HUES64 (cell line): ENCODE data around the gene HBP1.

Source experiments
- H3K27ac ChIP-seq: 2 replicates; pipeline ENCODE4 v1.7.0; 2013; ENCODE audit warnings: low read depth, low read length, inconsistent platforms
- H3K27me3 ChIP-seq: 2 replicates; pipeline ENCODE4 v1.6.1; 2013; ENCODE audit warnings: mild to moderate bottlenecking, low read length; ENCODE audit not compliant: insufficient read depth
- H3K36me3 ChIP-seq: 2 replicates; pipeline ENCODE4 v1.6.1; 2013; ENCODE audit warnings: mild to moderate bottlenecking, low read length; ENCODE audit not compliant: insufficient read depth
- H3K4me1 ChIP-seq: 2 replicates; pipeline ENCODE4 v1.6.1; 2013; ENCODE audit warnings: mild to moderate bottlenecking, low read length, moderate library complexity; ENCODE audit not compliant: insufficient read depth
- H3K4me3 ChIP-seq: 2 replicates; pipeline ENCODE4 v1.5.1; 2013; ENCODE audit warnings: mild to moderate bottlenecking, low read length, moderate library complexity
- H3K9ac ChIP-seq: 2 replicates; pipeline ENCODE4 v1.6.1; 2013; ENCODE audit warnings: mild to moderate bottlenecking, low read depth, low read length
- H3K9me3 ChIP-seq: 2 replicates; pipeline ENCODE4 v1.6.1; 2013; ENCODE audit warnings: low read depth, low read length; ENCODE audit not compliant: insufficient read depth
- WGBS: fragments of 150-250, 120-280 bp; methylation state at CpG from one replicate; pipeline ENCODE4 v1.1.7; 2013; ENCODE audit warnings: missing lambda C conversion rate; 5-methylcytosine and 5-hydroxymethylcytosine counted together

The HBP1 gene

DNA sequence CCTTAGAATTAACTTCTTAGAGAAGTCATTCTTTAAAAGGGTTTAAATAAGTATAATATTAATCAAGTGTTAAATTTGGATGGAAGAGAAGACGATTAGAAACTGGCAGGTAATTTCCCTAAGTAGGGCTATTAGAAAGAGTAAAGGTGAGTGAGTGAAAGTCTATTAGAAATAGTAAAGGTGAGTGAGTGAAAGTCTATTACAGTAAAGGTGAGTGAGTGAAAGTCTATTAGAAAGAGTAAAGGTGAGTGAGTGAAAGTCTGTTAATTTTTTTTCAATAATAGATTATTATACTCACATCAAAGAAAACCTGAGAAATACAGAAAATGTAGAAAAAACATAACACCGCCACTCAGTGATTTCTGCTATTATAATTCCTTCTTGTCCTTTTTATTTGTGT lies 10.8 kb upstream of the HBP1 start:
- Histone ChIP-seq H3K9ac (no peak overlapping the region), H3K27ac (no peak overlapping the region), H3K9me3 (no peaks in the 10 kb centered on the region), H3K36me3 (0 out of 2 replicates have a peak, but pooled peaks cover 11% of the 10 kb centered on the region), H3K4me3 (no peak overlapping the region), H3K27me3 (no peaks in the 10 kb centered on the region), H3K4me1 (no peaks in the 10 kb centered on the region)
- WGBS, result 88% methylated on average over 2 of the region's 2 CpGs

- Histone ChIP-seq H3K9ac (no peak overlapping the region), H3K27ac (no peak overlapping the region), H3K36me3 (0 out of 2 replicates have a peak, but pooled peaks cover 11% of the 10 kb centered on the region), H3K4me3 (no peak overlapping the region), H3K9me3 (no peaks in the 10 kb centered on the region), H3K27me3 (no peaks in the 10 kb centered on the region), H3K4me1 (peaks cover 4% of the 10 kb centered on the region; the same call in 1 of the 2 replicates)
- WGBS, result 94% methylated on average over 2 of the region's 2 CpGs
Observed at GRCh38 chr7:107160389-107160788, 8.4 kb upstream of the HBP1 start.

- H3K27ac ChIP-seq, result no peak overlapping the region
- no peak overlapping the region for H3K9ac ChIP-seq
- WGBS, result 93% methylated on average over 2 of the region's 3 CpGs
- H3K4me1 ChIP-seq, result peaks cover 8% of the 10 kb centered on the region; the same call in 1 of the 2 replicates
- H3K4me3 ChIP-seq, result no peak overlapping the region
- 0 out of 2 replicates have a peak, but pooled peaks cover 11% of the 10 kb centered on the region for H3K36me3 ChIP-seq
- no peaks in the 10 kb centered on the region for H3K9me3 ChIP-seq
- no peaks in the 10 kb centered on the region for H3K27me3 ChIP-seq
Observed at GRCh38 chr7:107161415-107161814, 7.4 kb upstream of the HBP1 start.

DNA sequence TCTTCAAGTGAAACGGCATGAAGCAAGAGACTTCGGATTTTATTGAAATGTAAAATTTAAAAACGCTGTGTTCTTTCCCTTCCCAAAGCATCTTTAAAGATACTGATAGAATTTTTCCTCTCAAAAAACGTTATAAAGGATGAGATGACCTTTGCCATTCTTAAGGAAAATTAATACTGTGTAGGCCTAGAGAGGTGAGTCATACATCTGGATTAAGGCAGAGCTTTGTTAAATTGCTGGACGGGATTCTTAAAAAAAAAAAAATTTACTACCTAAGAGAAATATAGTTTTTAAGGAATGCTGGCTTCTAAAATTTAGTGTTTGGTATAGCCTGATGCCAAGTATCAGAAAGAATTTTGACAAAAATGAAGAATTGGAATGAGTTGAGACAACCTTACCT lies 6.3 kb upstream of the HBP1 start:
- H3K9ac ChIP-seq, result no peak overlapping the region
- WGBS, result 94% methylated on average over 3 of the region's 5 CpGs

DNA sequence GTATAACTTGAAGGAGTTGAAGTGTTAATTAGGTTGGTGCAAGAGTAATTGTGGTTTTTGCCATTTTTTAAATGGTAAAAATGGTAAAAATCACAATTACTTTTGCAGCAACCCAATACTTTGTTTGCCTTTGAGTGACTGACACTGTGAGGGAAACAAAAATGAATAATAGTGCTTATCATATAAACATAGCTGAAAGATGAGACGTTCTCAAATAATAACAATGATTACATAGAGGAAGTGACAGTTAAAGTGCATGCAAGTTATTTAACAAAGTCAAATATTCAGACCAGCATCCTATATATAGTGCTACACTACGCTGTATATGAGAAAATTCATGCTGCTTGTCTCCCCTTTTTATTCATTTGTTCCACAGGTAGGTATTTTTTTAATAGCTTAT lies 4.7 kb upstream of the HBP1 start:
- no peaks in the 10 kb centered on the region for H3K27me3 ChIP-seq
- H3K36me3 ChIP-seq, result 0 out of 2 replicates have a peak, but pooled peaks cover 5% of the 10 kb centered on the region
- H3K9me3 ChIP-seq, result no peaks in the 10 kb centered on the region
- peaks cover 18% of the 10 kb centered on the region; the same call in 1 of the 2 replicates for H3K4me1 ChIP-seq
- WGBS, result no CpG with 5 or more reads among the region's 2 CpGs
- no peak overlapping the region for H3K4me3 ChIP-seq
- H3K9ac ChIP-seq, result no peak overlapping the region
- H3K27ac ChIP-seq, result no peak overlapping the region

More for the DNA sequence above, 6.3 kb upstream of the HBP1 start:
- Histone ChIP-seq H3K9me3 (no peaks in the 10 kb centered on the region), H3K27ac (no peak overlapping the region), H3K4me1 (peaks cover 18% of the 10 kb centered on the region; the same call in 1 of the 2 replicates), H3K4me3 (no peak overlapping the region), H3K36me3 (0 out of 2 replicates have a peak, but pooled peaks cover 5% of the 10 kb centered on the region), H3K27me3 (no peaks in the 10 kb centered on the region)

GRCh38 chr7:107165341-107165740 lies 3.5 kb upstream of the HBP1 start:
- 72% methylated on average over 3 of the region's 3 CpGs for WGBS
- peaks cover 20% of the 10 kb centered on the region; the same call in 1 of the 2 replicates for H3K4me1 ChIP-seq

GRCh38 chr7:107166736-107167426 lies 1.9 kb upstream of the HBP1 start:
- H3K4me3 ChIP-seq, result peak overlapping the region; percentile 77
- 71% methylated on average over 2 of the region's 5 CpGs for WGBS
- no peaks in the 10 kb centered on the region for H3K27me3 ChIP-seq
- peak overlapping the region; percentile 76 for H3K9ac ChIP-seq
- peak overlapping the region; percentile 97 for H3K27ac ChIP-seq
- H3K36me3 ChIP-seq, result no peaks in the 10 kb centered on the region
- no peaks in the 10 kb centered on the region for H3K9me3 ChIP-seq
- peaks cover 24% of the 10 kb centered on the region; the same call in 1 of the 2 replicates for H3K4me1 ChIP-seq

More at GRCh38 chr7:107165341-107165740, 3.5 kb upstream of the HBP1 start:
- H3K9me3 ChIP-seq, result no peaks in the 10 kb centered on the region
- H3K4me3 ChIP-seq, result no peak overlapping the region
- H3K36me3 ChIP-seq, result no peaks in the 10 kb centered on the region
- H3K9ac ChIP-seq, result no peak overlapping the region
- H3K27ac ChIP-seq, result no peak overlapping the region
- H3K27me3 ChIP-seq, result no peaks in the 10 kb centered on the region

- Histone ChIP-seq H3K9ac (peak overlapping the region; percentile 76), H3K4me3 (peak overlapping the region; percentile 77), H3K27ac (peak overlapping the region; percentile 97), H3K27me3 (no peaks in the 10 kb centered on the region), H3K36me3 (no peaks in the 10 kb centered on the region), H3K9me3 (no peaks in the 10 kb centered on the region), H3K4me1 (peaks cover 24% of the 10 kb centered on the region; the same call in 1 of the 2 replicates)
- 1% methylated on average over 14 of the region's 15 CpGs for WGBS
Observed at GRCh38 chr7:107167483-107168232, 1.1 kb upstream of the HBP1 start.

GRCh38 chr7:107169120-107170050 lies 582 bp downstream of the HBP1 start:
- no peaks in the 10 kb centered on the region for H3K9me3 ChIP-seq
- peak overlapping the region; percentile 85 for H3K4me3 ChIP-seq
- peak overlapping the region; percentile 98 for H3K27ac ChIP-seq
- WGBS, result under 1% methylated on average over 73 of the region's 73 CpGs
- no peaks in the 10 kb centered on the region for H3K27me3 ChIP-seq
- peaks cover 37% of the 10 kb centered on the region for H3K4me1 ChIP-seq
- no peaks in the 10 kb centered on the region for H3K36me3 ChIP-seq
- peak overlapping the region; percentile 79 for H3K9ac ChIP-seq

GRCh38 chr7:107170051-107170915 lies 1.5 kb downstream of the HBP1 start:
- Histone ChIP-seq H3K4me3 (peak overlapping the region; percentile 85), H3K27me3 (no peaks in the 10 kb centered on the region), H3K9ac (peak overlapping the region; percentile 65), H3K27ac (peak overlapping the region; percentile 98), H3K9me3 (no peaks in the 10 kb centered on the region), H3K4me1 (peaks cover 43% of the 10 kb centered on the region), H3K36me3 (no peaks in the 10 kb centered on the region)
- 25% methylated on average over 8 of the region's 13 CpGs for WGBS
